DMS114 treated with DMSO at 0.1 percent for 48 hours (cell line): ENCODE data around the gene SLC3A2.
"Not testable (repeated sequence)": the region's sequence is repeated elsewhere in the genome, so short reads cannot be mapped to it uniquely, and the experiment has no call there.

Source experiments
- DNase-seq: peaks from one replicate; lab custom pipeline; 2025; ENCODE audit not compliant: unreplicated experiment; lab: John Stamatoyannopoulos, UW

Gene SLC3A2

DNA sequence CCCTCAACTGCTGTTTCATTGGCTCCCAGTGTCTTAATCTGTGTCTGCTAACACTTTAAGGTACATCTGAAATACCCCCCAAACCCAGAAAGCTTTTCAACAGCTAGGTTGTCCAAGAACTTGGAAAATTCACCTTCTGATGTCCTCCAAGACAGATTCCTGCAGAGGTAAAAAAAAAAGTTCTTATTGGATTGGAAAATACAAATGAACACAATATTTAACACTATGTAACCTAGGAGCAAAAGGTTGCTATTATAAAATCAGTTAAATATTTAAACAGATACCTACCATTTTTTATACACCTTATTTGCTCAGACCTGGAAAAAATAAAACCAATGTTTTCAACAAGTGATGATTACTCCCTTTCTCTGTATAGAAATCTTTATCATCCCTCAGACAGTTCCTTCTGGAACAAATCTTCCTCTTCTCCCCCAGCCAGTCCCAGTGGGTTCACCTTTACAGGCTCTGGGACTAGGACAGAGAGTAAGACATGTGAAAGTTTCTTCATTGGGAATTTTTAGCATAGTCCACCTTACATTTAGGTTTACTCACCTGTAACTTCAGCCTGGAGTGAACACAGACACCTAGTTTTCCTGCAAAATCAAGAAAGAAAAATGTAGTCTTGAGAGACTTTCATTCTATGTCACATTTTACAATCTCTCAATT is 28.0 kb upstream of the SLC3A2 start:
- DNase-seq: no peak

DNA sequence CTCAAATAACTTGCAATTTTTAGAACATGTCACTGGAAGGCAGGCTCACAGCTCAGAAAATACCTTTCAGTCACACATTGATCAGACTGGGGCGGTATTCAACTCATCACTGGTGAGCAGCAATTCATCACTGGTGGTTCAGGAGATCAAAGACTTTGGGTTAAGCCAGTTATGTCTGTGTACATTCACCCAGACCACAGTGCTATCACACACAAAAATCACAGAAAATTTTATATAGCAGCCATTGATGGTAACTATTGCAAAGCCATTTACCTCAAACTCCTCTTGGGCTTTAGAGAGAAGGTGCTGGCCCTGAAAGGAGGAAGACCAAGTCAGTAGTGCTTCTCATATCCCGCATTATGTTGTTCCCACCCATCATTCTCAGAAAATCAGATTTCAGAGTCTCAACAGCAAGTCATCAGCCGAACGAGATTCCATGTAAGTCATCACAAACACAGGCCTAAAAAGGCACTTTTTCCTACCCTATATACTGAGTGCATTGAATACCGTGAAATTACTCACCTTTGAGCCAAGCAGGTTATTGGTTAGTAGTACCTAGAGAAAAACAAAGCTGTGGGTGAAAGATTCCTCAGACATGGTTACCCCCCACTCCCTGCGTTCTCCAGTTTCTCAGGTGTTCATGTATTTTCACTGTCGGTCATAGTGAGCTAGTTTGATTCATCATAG is 27.3 kb upstream of the SLC3A2 start:
- no peak for DNase-seq

DNA sequence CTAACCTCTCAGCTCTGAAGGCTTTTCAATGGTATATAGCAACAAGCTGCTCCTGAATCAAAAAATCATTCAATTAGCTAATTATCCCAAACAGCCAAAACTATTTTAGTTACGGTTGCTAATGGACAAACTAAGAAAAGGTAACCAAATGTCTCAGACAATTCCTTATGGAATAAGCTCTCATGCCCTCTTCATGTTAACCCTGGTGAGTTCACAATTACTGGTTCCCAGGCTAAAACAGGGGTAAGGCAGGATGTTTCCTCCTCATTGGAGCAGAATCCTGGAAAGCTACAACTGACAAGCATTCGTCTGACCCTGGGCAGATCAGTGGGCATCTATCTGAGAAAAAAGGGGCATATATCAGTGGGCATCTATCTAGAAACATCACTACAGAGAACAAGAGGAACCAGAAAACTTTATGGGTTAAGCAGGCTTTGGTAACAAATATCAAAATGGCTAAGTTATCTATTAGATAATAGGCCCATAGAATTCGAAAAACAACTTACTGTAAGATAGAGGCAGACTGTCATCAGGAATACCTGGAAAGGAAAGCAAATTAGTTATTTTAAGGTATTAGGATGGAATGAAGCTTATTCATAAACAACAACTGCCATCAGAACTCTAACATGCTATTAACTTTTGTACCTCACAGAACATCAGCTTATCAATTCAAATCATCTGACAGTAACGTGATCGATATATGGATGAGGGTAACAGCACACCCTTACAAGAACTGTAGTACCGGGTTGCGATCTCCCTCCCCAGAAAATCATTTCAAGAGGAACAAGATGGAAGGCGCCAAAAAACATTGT is 26.5 kb upstream of the SLC3A2 start:
- DNase-seq: no peak

DNA sequence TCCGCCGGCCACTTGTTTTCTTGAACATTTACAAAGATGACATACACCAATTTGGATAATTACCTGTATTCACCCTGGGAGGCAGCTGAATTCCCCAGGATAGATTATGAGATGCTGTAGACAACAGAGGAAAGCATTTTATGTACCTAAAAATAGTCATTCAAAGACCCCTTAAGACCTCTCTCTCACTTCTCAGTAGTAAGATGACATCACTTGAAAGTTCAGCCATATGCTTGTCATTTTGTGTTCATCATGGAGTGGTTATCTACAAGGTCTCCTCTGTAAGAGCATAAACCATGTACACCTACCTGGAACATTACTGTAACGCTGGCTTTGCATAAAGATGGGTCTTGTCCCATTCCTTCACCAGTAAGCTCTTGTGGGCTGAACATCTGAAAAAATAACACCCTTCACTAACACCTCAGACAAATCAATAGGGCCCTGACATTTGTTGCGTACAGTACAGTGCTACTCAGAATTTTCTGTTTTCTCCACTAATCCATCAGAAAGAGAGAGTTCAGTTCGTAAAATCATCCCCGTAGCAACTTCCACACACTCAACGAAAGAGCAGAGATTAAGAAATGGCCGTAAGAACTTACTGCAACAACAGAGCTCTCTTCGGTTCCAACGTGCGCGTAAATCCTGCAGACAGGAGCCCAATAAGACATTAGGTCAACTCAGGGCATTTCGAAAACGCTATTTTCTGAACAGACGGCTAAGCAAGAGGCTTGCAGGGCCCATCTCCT is 25.7 kb upstream of the SLC3A2 start:
- DNase-seq: no peak

DNA sequence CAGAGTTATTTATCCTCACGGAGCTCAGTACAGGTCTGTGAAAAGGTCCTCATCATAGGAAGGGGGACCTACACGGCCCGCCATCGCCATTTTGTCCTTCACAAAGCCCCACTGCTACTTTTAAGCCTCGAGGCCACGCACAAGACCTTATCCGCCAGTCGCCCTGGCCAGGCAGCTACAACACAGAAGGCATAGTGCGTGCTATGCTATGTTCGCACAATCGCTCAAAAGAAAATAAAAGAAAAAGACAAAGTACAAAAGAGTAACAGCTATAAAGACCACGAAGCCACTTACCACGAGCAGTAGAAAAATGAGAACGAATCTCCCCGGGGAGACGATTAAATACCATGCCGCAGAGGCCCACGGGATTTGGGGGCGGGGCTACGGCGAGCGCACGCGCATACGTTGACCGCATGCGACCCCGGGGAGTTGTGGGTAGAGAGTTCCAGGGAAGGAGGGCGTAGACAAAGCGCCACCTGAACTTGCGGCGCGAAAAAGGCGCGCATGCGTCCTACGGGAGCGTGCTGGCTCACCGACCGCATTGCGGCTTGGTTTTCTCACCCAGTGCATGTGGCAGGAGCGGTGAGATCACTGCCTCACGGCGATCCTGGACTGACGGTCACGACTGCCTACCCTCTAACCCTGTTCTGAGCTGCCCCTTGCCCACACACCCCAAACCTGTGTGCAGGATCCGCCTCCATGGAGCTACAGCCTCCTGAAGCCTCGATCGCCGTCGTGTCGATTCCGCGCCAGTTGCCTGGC is 24.9 kb upstream of the SLC3A2 start:
- peak; percentile 95 for DNase-seq

DNA sequence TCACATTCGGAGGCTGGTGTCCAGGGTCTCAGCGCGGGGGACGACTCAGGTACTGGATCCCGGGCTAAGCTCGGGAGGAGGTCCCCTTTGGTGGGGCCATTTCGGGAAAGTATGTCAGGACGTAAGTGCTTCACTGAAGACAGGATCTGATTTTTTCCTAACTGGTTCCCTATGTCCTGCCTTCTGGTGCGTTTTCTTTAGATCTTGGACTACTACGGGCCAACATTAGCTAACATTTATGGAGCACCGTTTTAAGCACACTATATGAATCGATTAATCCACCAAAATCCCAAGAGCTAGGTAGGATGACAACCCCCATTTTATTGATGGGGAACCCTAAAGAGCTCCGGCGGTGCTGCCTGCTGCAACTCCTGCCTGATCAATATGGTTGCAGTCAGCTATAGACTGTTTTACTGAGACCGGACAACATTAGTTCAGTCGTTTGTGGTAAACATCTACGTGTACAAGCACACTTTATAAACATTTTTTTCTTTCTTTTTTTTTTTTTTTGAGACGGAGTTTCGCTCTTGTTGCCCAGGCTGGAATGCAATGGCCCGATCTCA is 24.3 kb upstream of the SLC3A2 start:
- DNase-seq: no peak

DNA sequence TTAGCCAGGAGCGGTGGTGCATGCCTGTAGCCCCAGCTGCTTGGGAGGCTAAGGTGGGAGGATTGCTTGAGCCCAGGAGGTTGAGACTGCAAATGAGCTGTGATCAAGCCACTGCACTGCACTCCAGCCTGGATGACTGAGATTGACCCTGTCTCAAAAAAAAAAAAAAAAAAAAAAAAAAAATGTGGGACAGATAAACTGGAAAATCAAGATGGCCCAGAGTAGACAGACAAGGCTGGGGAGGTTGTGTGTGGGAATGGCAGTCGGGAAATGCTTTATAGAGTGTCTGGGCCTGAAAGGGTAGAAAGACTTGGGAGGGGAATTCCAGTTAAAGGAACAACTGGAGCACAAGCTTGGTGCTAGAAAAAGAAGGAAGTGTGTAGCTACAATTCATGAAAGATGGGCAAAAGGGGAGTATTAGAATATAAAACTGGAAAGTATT is 23.1 kb upstream of the SLC3A2 start:
- no peak for DNase-seq

DNA sequence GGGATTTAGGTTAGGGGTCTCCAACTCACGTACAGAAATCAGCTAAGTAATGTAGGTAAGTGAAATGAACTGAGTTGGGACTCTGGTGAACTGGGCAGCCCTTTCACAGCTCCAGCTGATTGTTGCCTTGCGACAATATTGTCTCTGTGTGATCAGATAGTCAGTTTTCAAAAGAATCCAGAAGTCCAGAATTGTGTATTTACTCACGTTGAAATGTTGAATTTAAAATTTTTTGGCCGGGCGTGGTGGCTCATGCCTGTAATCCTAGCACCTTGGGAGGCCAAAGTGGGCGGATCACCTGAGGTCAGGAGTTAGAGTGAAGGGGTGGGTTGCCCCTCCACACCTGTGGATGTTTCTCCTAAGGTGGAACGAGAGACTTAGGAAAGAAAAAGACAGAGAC is 22.5 kb upstream of the SLC3A2 start:
- DNase-seq: no peak

DNA sequence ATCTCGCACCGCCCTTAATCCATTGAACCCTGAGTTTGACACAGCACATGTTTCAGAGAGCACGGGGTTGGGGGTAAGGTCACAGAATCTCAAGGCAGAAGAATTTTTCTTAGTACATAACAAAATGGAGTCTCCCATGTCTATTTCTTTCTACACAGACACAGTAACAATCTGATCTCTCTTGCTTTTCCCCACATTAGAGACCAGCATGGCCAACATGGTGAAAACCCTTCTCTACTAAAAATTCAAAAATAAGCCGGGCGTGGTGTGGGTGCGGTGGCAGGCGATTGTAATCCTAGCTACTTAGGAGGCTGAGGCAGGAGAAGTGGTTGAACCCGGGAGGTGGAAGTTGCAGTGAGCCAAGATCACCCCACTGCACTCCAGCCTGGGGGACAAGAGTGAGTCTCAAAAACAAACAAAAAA is 21.4 kb upstream of the SLC3A2 start:
- not testable (repeated sequence) for DNase-seq

DNA sequence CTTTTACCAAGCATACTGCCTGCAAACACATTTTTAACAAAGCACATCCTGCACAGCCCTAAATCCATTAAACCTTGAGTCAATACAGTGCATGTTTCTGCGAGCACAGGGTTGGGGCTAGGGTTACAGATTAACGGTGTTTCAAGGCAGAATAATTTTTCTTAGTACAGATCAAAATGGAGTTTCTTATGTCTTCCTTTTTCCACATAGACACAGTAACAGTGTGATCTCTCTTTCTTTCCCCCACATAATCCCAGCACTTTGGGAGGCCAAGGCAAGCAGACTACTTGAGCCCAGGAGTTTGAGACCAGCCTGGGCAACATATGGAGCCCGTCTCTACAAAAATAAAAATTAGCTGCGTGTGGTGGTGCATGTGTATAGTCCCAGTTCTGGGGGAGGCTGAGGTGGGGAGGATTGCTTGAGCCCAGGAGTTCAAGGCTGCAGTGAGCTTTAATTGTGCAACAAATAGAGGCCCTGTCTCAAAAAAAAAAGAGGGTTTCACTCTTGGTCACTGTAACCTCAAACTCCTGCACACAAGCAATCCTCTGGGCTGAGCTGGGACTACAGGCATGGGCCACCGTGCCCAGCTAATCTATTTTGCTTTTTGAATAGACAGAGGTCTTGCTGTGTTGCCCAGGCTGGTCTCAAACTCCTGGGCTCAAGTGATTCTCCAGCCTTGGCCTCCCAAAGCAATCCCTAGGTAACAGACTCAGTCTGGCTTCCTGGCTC is 19.7 kb upstream of the SLC3A2 start:
- no peak for DNase-seq

DNA sequence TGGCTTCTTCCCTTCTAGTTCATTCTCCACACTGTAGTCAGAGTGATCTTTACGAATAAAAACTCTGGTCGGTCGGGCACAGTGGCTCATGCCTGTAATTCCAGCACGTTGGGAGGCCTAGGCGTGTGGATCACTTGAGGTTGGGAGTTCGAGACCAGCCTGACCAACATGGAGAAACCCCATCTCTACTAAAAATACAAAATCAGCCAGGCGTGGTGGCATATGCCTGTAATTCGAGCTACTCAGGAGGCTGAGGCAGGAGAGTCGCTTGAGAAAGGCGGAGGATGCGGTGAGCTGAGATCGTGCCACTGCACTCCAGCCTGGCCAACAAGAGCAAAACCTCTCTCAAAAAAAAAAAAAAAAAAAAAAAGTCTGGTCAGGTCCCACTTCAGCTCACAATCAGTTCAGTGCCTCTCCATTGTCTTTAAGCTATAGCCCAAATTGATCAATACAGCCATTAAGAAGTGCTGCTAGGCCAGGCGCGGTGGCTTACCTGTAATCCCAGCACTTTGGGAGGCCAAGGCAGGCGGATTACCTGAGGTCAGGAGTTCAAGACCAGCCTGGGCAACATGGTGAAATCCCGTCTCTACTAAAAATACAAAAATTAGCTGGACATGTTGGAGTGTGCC is 19.0 kb upstream of the SLC3A2 start:
- not testable (repeated sequence) for DNase-seq

DNA sequence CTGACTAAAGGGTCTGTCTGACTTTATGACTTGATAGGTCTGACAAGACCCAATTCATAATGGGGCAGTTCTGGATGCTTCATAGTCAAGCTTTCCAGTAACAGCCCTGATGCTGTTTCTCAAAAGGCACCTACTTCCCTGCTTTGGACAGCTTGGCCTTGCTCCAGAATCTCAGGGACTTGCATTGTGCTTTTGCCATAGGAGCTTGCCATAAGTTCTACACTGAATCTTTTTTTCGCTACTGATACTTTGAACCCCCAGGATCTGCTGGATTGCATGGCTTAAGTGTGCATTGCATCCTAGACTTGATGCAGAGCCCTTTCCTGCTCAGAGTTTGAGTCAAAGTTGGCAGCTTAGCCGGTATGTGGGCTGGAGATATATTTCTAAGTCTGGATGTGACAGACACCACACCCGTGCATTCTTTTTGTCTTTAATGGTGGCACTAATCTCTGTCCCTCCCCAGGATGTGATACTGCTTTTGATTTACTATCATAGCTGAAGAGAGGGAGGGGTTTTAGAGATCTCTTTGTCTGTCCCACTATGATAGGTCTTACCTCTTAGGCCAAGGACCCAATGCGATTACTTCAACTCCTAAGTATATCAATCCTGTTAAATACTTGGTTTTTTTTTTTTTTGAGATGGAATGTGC is 16.9 kb upstream of the SLC3A2 start:
- DNase-seq: no peak

DNA sequence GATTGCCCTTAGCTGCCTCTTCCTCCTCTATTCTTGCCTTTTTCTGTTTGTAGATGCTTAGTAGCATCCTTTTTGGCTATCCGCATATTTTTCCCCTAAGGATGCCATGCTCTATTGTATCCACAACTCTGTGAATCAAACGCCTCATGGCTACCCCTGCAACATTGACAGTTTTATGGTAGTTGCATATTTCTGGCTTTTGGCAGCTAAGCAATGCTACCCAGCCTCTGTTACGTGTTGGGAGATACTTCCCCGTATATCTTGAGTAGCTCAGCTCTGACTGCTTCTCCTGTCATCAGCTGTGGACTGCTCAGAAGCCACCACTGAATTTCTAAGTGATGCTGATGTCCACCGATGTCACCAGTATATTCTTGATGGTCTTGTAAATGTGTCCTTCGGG is 15.1 kb upstream of the SLC3A2 start:
- no peak for DNase-seq

DNA sequence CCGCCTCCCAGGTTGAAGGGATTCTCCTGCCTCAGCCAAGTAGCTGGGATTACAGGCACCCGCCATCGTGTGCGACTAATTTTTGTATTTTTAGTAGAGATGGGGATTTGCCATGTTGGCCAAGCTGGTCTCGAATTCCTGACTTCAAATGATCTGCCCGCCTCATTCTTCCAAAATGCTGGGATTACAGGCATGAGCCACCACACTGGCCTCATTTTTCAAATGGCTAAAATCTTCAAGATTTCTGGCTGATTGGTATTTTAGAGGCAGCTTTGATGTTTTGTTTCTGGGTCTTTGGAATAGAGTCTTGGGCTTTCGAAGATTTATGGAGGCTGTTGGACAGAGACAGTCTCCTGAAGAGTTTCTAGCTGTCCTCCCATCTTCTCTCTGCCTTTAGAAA is 5.8 kb upstream of the SLC3A2 start:
- DNase-seq: no peak

DNA sequence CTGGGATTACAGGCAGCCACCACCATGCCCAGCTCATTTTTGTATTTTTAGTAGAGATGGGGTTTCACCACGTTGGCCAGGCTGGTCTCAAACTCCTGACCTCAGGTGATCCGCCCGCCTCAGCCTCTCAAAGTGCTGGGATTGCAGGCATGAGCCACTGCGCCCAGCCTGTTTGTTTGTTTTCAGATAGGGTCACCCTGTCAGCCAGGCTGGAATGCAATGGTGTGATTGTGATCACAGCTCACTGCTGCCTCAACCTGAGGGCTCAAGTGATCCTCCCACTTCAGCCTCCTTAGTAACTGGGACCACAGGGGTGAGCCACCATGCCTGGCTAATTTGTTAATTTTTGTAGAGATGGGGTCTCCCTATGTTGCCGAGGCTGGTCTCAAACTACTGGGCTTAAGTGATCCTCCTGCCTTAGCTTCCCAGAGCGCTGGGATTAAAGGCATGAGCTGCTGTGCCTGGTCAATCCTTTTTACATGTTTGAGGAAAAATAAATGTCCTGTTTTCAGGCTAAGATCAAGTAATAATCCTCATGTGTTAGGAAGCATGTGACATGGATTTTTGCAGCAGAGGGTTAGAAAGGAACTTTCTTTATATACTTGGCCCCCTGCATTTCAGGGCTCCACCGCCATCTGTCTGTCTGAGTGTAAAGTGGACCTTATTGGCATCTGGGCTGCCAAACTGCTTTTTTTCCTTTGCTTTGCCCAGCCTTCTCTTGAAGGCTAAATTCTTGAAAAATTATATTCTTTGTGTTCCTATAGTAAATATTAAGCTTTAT is 4.8 kb upstream of the SLC3A2 start:
- DNase-seq: no peak

DNA sequence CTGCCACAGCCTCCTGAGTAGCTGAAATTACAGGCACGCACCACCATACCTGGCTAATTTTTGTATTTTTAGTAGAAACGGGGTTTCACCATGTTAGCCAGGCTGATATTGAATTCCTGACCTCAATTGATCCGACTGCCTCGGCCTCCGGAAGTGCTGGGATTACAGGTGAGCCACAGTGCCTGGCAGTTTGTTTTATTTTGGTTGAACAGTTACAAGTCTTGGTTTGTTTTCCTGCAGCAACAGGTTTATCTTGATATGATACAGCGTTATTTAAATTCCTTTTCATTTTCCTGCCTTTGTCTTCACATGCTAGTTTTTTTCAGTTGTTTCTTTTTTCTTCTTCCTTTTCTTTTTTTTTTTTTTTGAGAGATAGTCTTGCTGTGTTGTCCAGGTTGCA is 4.0 kb upstream of the SLC3A2 start:
- no peak for DNase-seq

DNA sequence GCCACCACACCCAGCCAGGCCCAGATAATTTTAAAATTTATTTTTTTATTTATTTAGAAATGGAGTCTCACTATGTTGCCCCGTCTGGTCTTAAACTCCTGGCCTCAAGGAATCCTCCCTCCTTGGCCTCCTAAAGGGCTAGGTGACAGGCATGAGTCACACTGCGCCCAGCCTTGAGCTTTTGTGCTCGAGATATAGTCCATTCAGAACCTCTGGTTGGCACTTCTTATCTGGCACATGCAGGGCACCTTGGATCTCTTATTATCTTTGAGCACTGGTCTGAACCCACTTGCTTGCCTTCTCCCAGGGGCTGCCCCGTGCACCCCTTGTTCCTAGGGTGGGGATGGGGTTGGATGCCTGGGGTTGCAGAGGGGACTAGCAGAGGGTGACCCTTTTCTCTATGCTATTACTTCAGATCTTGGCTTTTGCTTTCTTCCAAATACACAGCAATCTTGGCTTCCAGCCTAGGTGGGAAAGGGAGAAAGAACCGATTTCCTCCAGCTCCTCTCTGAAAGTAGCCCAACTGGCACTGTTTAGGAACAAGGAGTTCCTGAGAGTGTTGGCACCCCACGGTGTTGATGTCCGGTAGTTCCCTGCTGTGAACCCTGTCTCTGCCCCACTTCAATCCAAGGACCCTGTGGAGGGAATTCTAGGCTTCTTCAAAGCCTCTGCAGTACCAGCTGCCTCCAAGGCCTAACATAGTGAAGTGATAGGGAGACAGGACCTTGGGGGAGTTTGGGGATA is 1.3 kb upstream of the SLC3A2 start:
- DNase-seq: no peak
